ENCODE results near the gene FOXJ3. TPM values are rescaled to one million over a fixed set of nuclear protein-coding genes. Genes with fewer than 3 reads are reported as not detected.

The FOXJ3 gene
- total and polyA plus RNA-seq, 2 donors from 2014 or later: 11.8 to 45.5 TPM

GRCh38 chr1:42350086-42350485 lies 15.1 kb upstream of the FOXJ3 start:
- no peak overlapping the region for H3K4me3 ChIP-seq (ENCODE audit: low read length in 3 of 3)
- no peak overlapping the region for H3K9ac ChIP-seq (ENCODE audit: low read length in 3 of 3)
- H3K27me3 ChIP-seq (ENCODE audit: control insufficient read depth, insufficient read depth, low read length): no peaks in the 10 kb centered on the region
- no peaks in the 10 kb centered on the region for H3K36me3 ChIP-seq (ENCODE audit: control insufficient read depth in 2 of 3, insufficient read depth in 3 of 3, low read length in 3 of 3)
- FAIRE-seq (no peak), DNase-seq (peak in 1 of 5 donors; percentile 19)
- H3K4me1 ChIP-seq (ENCODE audit: control insufficient read depth in 2 of 3, insufficient read depth in 2 of 3, low read depth in 1 of 3, low read length in 3 of 3): no peaks in the 10 kb centered on the region
- intact Hi-C loops (cut with DNase I): no loop called here
- no peak for TF ChIP-seq CTCF (IDR thresholded peaks at IDR 0.05; ENCODE audit: borderline replicate concordance, extremely low read depth, insufficient read depth)
- H3K27ac ChIP-seq (ENCODE audit: low read depth in 2 of 2, low read length in 2 of 2): no peak overlapping the region
- H3K9me3 ChIP-seq (ENCODE audit: control insufficient read depth in 2 of 3, insufficient read depth in 1 of 3, low read length in 3 of 3): no peaks in the 10 kb centered on the region

DNA sequence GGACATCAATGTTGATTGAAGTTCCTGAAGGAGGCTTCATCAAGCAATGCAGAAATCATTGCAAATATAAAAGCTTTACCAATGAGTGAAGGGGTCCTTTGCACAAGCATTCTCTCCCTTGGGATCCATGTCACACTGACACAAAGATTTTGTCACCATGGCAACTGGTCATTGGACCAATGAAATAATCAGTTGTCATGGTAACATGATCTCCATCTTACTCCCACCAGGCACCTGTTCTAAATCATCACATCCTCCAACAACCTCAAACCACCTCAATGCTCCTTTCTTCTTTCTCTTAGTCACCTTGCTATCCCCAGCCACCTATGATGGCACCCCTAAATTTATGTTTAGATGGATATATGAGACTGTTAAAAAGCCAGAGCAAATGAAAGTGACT lies 13.5 kb upstream of the FOXJ3 start:
- no peak for FAIRE-seq
- Histone ChIP-seq H3K27ac (ENCODE audit: low read depth in 2 of 2, low read length in 2 of 2) (no peak overlapping the region), H3K4me1 (ENCODE audit: control insufficient read depth in 2 of 3, insufficient read depth in 2 of 3, low read depth in 1 of 3, low read length in 3 of 3) (no peaks in the 10 kb centered on the region)

GRCh38 chr1:42343049-42343448 lies 8.0 kb upstream of the FOXJ3 start:
- Histone ChIP-seq H3K4me1 (ENCODE audit: control insufficient read depth in 2 of 3, insufficient read depth in 2 of 3, low read depth in 1 of 3, low read length in 3 of 3) (no peaks in the 10 kb centered on the region), H3K9me3 (ENCODE audit: control insufficient read depth in 2 of 3, insufficient read depth in 1 of 3, low read length in 3 of 3) (no peaks in the 10 kb centered on the region), H3K27me3 (ENCODE audit: control insufficient read depth, insufficient read depth, low read length) (no peaks in the 10 kb centered on the region), H3K36me3 (ENCODE audit: control insufficient read depth in 2 of 3, insufficient read depth in 3 of 3, low read length in 3 of 3) (no peaks in the 10 kb centered on the region), H3K27ac (ENCODE audit: low read depth in 2 of 2, low read length in 2 of 2) (peak overlapping the region; percentile 54 to 65), H3K9ac (ENCODE audit: low read length in 3 of 3) (no peak overlapping the region), H3K4me3 (ENCODE audit: low read length in 3 of 3) (no peak overlapping the region)
- no peak for FAIRE-seq
- no peak for TF ChIP-seq CTCF (IDR thresholded peaks at IDR 0.05; ENCODE audit: borderline replicate concordance, extremely low read depth, insufficient read depth)
- intact Hi-C loops (cut with DNase I): no loop called here
- no peak for DNase-seq

More for the DNA sequence above, 13.5 kb upstream of the FOXJ3 start:
- intact Hi-C loops (cut with DNase I): no loop called here
- TF ChIP-seq CTCF (IDR thresholded peaks at IDR 0.05; ENCODE audit: borderline replicate concordance, extremely low read depth, insufficient read depth): no peak
- Histone ChIP-seq H3K9me3 (ENCODE audit: control insufficient read depth in 2 of 3, insufficient read depth in 1 of 3, low read length in 3 of 3) (no peaks in the 10 kb centered on the region), H3K27me3 (ENCODE audit: control insufficient read depth, insufficient read depth, low read length) (no peaks in the 10 kb centered on the region), H3K4me3 (ENCODE audit: low read length in 3 of 3) (no peak overlapping the region), H3K9ac (ENCODE audit: low read length in 3 of 3) (no peak overlapping the region), H3K36me3 (ENCODE audit: control insufficient read depth in 2 of 3, insufficient read depth in 3 of 3, low read length in 3 of 3) (no peaks in the 10 kb centered on the region)
- DNase-seq: no peak

DNA sequence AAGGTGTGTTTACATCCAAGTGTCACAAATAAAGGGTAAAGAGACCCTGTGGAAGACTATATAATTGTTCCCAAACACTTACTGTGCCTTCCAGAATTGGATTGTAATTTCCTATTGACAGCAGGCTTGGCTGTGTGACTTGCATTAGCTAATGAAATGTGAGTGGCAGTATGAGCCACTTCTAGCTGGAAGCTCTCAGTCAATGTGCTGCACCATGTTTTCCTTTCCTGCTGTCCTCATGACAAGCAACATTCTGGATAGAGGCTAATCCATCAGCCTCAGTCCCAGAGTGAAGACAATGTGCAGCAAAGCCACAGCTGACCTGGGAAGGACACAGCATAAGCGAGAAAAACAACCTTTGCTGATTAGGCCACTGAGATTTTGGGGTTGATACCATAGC lies 5.9 kb upstream of the FOXJ3 start:
- FAIRE-seq (no peak), DNase-seq (no peak)
- Histone ChIP-seq H3K27me3 (ENCODE audit: control insufficient read depth, insufficient read depth, low read length) (no peaks in the 10 kb centered on the region), H3K27ac (ENCODE audit: low read depth in 2 of 2, low read length in 2 of 2) (no peak overlapping the region), H3K4me1 (ENCODE audit: control insufficient read depth in 2 of 3, insufficient read depth in 2 of 3, low read depth in 1 of 3, low read length in 3 of 3) (no peaks in the 10 kb centered on the region), H3K9ac (ENCODE audit: low read length in 3 of 3) (no peak overlapping the region), H3K36me3 (ENCODE audit: control insufficient read depth in 2 of 3, insufficient read depth in 3 of 3, low read length in 3 of 3) (no peaks in the 10 kb centered on the region), H3K4me3 (ENCODE audit: low read length in 3 of 3) (no peak overlapping the region), H3K9me3 (ENCODE audit: control insufficient read depth in 2 of 3, insufficient read depth in 1 of 3, low read length in 3 of 3) (no peaks in the 10 kb centered on the region)
- no peak for TF ChIP-seq CTCF (IDR thresholded peaks at IDR 0.05; ENCODE audit: borderline replicate concordance, extremely low read depth, insufficient read depth)
- intact Hi-C loops (cut with DNase I): no loop called here
